Central memory CD8-positive, alpha-beta T cell (primary cell): ENCODE results near the gene ITPKC.

ENCODE experiments used
- ATAC-seq: fragments of 150-1000 bp; cut with Tn5 transposase; replicated peaks from 2 replicates; pipeline ENCODE4 v1.10.0; 2022; ENCODE audit warnings: mild to moderate bottlenecking, moderate FRiP score, moderate number of reproducible peaks; ENCODE audit not compliant: poor library complexity, severe bottlenecking; ENCODE audit errors: extremely low read depth
- DNase-seq, 2 donors: peaks; one replicate each; pipeline ENCODE4 v3.0.0; 2021; ENCODE audit warnings: low spot score in 2 of 2
- H3K27ac Mint-ChIP-seq: one replicate; pipeline ENCODE4 v1.8.0; 2022; ENCODE audit warnings: low read depth, mild to moderate bottlenecking, moderate library complexity, mixed read lengths
- H3K27me3 Mint-ChIP-seq: one replicate; pipeline ENCODE4 v1.8.0; 2022; ENCODE audit warnings: mixed read lengths
- H3K36me3 Mint-ChIP-seq: one replicate; pipeline ENCODE4 v1.8.0; 2022; ENCODE audit warnings: mild to moderate bottlenecking, moderate library complexity, mixed read lengths; ENCODE audit not compliant: insufficient read depth
- H3K4me1 Mint-ChIP-seq: one replicate; pipeline ENCODE4 v1.8.0; 2022; ENCODE audit warnings: mixed read lengths
- H3K4me3 Mint-ChIP-seq: one replicate; pipeline ENCODE4 v1.8.0; 2022; ENCODE audit warnings: mild to moderate bottlenecking, moderate library complexity, mixed read lengths
- H3K9me3 Mint-ChIP-seq: one replicate; pipeline ENCODE4 v1.8.0; 2022; ENCODE audit warnings: mixed read lengths

Gene ITPKC

DNA sequence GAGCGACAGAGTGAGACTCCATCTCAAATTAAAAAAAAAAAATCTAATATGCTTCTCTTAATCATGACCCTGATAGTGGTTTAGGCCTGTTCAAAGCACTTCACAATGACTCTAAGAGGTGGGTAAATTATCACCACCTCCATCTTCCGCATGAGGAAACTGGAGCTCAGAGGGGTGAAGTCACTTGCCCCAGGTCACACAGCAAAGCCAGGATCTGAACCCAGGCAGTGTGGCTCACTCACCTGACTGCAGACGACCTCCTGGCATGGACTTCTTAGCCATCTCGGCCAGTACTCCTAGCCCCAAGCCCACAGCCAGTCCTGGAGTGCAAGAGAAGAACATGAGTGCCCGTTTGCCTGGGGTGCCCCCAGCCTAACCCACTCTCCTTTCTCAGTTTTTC is 7.1 kb upstream of the ITPKC start:
- DNase-seq, result no peak
- Mint-ChIP-seq H3K9me3 (no peaks in the 10 kb centered on the region), H3K27ac (no peak overlapping the region), H3K4me3 (no peak overlapping the region), H3K27me3 (no peaks in the 10 kb centered on the region), H3K4me1 (peaks cover 19% of the 10 kb centered on the region), H3K36me3 (peaks cover 48% of the 10 kb centered on the region)
- no peak for ATAC-seq

GRCh38 chr19:40713939-40714338 is 3.0 kb upstream of the ITPKC start:
- H3K4me1 Mint-ChIP-seq, result peaks cover 47% of the 10 kb centered on the region
- peak overlapping the region; percentile 95 for H3K27ac Mint-ChIP-seq
- H3K9me3 Mint-ChIP-seq, result no peaks in the 10 kb centered on the region
- H3K27me3 Mint-ChIP-seq, result no peaks in the 10 kb centered on the region
- DNase-seq (no peak), ATAC-seq (no peak)
- H3K36me3 Mint-ChIP-seq, result peaks cover 49% of the 10 kb centered on the region
- peak overlapping the region; percentile 84 for H3K4me3 Mint-ChIP-seq

DNA sequence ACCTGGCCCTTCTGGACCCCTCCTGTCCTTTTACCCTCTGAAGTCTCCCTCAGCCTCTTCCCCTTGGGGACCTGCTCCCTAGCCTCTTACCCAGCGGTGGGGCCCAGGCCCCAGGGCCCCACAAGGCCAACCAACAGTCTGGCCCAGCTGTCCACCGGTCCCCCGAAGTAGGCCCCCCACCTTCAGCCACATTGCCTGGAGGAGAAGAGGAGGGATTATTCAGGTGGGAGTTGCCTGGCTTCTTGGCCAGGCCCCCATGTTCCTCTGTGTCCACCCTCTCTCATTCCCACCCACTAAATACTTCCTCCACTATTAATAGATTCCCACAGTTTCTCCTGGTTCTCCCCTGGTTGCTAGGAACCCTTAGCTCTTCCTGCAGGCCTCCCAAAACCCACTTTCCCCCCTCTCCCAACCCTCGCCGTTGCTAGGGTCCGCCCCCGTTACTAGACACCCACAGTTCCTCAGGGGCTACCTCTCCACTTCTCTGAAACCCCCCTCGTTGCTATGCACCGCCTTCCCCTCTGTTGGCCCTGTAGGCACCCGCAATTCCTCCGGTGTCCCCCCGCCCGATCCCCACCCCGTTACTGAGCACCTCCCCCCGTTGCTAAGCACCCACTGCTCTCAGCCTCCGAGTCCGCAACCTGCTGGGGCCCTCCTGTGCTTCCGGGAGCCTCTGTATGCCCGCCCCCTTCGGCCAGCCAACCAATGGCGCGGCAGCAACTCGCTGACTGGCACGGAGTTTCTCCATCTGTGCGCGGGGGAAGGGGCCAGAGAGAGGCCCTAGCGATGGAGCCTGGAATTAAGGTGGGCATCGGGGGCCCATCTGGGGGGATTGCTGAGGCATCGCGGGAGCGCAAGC is 2.2 kb upstream of the ITPKC start:
- Mint-ChIP-seq H3K9me3 (no peaks in the 10 kb centered on the region), H3K4me3 (peak overlapping the region; percentile 84), H3K36me3 (peaks cover 42% of the 10 kb centered on the region), H3K4me1 (peaks cover 55% of the 10 kb centered on the region), H3K27me3 (no peaks in the 10 kb centered on the region), H3K27ac (peak overlapping the region; percentile 95)
- DNase-seq (peak; percentile 87 to 91), ATAC-seq (peak; percentile 71)

DNA sequence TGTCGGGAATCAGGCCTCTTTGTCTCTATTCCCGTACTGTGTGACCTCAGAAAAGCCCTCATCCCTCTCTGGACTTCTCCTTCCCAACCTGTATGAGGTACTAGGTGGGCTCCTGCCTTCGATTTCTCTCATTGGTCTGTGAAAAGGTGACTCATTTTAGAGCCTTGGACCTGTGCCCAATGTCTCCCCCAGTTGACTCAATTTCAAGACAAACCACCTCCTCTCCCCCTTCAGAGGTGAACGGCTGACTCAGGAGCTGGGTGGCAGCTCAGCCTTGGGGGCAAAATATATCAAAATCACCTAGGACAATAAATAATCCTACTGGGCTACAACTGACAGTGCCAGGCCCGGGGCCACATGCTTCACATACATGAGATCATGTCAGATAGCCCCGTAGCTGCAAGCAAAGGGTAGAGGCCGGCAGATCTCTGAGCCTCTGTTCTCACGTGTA is 856 bp upstream of the ITPKC start:
- Mint-ChIP-seq H3K4me1 (peaks cover 69% of the 10 kb centered on the region), H3K27me3 (no peaks in the 10 kb centered on the region), H3K36me3 (peaks cover 39% of the 10 kb centered on the region), H3K4me3 (peak overlapping the region; percentile 84), H3K9me3 (no peaks in the 10 kb centered on the region), H3K27ac (peak overlapping the region; percentile 95)
- no peak for ATAC-seq
- DNase-seq, result no peak

DNA sequence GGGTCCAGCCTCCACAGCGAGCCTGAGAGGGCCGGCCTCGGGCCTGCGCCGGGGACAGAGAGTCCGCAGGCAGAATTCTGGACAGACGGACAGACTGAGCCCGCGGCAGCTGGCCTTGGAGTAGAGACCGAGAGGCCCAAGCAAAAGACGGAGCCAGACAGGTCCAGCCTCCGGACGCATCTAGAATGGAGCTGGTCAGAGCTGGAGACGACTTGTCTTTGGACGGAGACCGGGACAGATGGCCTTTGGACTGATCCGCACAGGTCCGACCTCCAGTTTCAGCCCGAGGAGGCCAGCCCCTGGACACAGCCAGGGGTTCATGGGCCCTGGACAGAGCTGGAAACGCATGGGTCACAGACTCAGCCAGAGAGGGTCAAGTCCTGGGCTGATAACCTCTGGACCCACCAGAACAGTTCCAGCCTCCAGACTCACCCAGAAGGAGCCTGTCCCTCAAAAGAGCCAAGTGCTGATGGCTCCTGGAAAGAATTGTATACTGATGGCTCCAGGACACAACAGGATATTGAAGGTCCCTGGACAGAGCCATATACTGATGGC is 490 bp downstream of the ITPKC start:
- Mint-ChIP-seq H3K27me3 (no peaks in the 10 kb centered on the region), H3K4me1 (peaks cover 70% of the 10 kb centered on the region), H3K9me3 (no peaks in the 10 kb centered on the region), H3K27ac (peak overlapping the region; percentile 95), H3K36me3 (peaks cover 36% of the 10 kb centered on the region), H3K4me3 (peak overlapping the region; percentile 84)
- DNase-seq (no peak), ATAC-seq (no peak)

GRCh38 chr19:40717880-40718773 is 1.2 kb downstream of the ITPKC start:
- peaks cover 33% of the 10 kb centered on the region for H3K36me3 Mint-ChIP-seq
- H3K4me3 Mint-ChIP-seq, result peak overlapping the region; percentile 84
- ATAC-seq (no peak), DNase-seq (no peak)
- peak overlapping the region; percentile 95 for H3K27ac Mint-ChIP-seq
- H3K27me3 Mint-ChIP-seq, result no peaks in the 10 kb centered on the region
- peaks cover 75% of the 10 kb centered on the region for H3K4me1 Mint-ChIP-seq
- no peaks in the 10 kb centered on the region for H3K9me3 Mint-ChIP-seq

- H3K4me3 Mint-ChIP-seq, result peak overlapping the region; percentile 84
- no peak for DNase-seq
- H3K36me3 Mint-ChIP-seq, result peaks cover 32% of the 10 kb centered on the region
- peaks cover 79% of the 10 kb centered on the region for H3K4me1 Mint-ChIP-seq
- ATAC-seq, result no peak
- H3K9me3 Mint-ChIP-seq, result no peaks in the 10 kb centered on the region
- H3K27me3 Mint-ChIP-seq, result no peaks in the 10 kb centered on the region
- H3K27ac Mint-ChIP-seq, result peak overlapping the region; percentile 94
Observed at GRCh38 chr19:40718774-40719391, 2.0 kb downstream of the ITPKC start.

DNA sequence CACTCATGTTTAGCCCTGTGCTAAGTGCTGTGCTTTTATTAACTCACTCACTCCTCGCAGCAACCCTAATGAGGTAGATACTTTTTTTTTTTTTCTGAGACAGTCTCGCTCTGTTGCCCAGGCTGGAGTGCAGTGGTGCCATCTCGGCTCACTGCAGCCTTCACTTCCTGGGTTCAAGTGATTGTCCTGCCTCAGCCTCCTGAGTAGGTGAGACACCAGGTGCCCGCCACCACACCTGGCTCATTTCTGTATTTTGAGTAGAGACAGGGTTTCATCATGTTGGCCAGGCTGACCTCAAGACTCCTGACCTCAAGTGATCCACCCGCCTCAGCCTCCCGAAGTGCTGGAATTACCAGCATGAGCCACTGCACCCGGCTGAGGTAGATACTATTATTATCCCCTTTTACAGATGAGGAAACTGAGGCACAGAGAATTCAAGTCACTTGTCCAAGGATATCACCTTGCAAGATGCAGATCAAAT is 2.5 kb downstream of the ITPKC start:
- H3K4me3 Mint-ChIP-seq, result peak overlapping the region; percentile 84
- peaks cover 30% of the 10 kb centered on the region for H3K36me3 Mint-ChIP-seq
- no peaks in the 10 kb centered on the region for H3K9me3 Mint-ChIP-seq
- H3K4me1 Mint-ChIP-seq, result peaks cover 79% of the 10 kb centered on the region
- peak overlapping the region; percentile 94 for H3K27ac Mint-ChIP-seq
- no peak for ATAC-seq
- no peaks in the 10 kb centered on the region for H3K27me3 Mint-ChIP-seq
- no peak for DNase-seq

DNA sequence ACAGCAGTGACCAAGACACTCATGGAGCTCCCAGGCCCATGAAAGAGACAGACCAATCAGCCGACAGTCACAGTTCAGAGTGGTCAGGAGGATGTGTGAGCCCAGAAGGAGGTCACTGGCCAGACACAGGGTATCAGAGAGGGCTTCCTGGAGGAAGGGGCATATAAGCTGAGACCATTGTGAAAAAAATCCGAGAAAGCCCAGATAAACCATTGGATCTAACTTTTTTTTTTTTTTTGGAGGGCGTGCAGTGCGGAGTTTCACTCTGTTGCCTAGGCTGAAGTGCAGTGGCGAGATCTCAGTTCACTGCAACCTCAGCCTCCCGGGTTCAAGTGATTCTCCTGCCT is 4.2 kb downstream of the ITPKC start:
- H3K4me3 Mint-ChIP-seq, result peak overlapping the region; percentile 84
- no peak for ATAC-seq
- peak overlapping the region; percentile 84 for H3K27ac Mint-ChIP-seq
- H3K9me3 Mint-ChIP-seq, result no peaks in the 10 kb centered on the region
- DNase-seq, result no peak
- peaks cover 65% of the 10 kb centered on the region for H3K4me1 Mint-ChIP-seq
- no peaks in the 10 kb centered on the region for H3K27me3 Mint-ChIP-seq
- H3K36me3 Mint-ChIP-seq, result peaks cover 20% of the 10 kb centered on the region

DNA sequence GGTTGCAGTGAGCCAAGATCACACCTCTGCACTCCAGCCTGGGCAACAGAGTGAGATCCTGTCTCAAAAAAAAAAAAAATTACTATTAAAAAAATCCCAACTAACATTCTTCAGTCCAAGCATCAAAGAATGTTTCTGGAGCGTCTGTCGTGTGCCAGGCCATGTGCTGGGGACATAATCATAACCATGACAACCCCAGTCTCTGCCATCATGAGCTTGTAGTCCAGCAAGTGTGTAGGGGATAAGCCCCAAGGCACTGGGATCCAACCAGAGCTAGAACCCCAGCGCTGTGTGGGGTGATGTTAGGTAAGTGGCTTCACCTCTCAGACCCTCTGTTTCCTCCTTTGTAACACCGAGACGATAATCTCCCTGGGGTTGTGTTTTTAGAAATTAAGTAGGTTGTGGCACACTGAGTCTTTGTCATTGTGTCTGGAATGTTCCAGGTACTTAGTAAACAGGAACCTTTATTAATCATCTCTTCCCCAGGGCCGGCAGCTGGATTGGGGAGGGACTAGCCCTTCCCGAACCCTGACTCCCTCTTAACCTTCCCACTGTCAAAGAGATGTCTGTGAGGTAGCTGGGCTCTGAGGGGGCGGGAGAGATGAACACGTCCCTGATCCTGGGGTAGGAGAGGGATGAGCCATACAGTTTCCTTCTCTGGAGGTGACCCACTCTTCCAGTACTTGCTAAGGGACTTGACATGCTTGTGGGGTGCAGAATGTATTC is 5.2 kb downstream of the ITPKC start:
- Mint-ChIP-seq H3K4me3 (no peak overlapping the region), H3K9me3 (no peaks in the 10 kb centered on the region), H3K27ac (no peak overlapping the region), H3K4me1 (peaks cover 59% of the 10 kb centered on the region), H3K27me3 (no peaks in the 10 kb centered on the region), H3K36me3 (peaks cover 19% of the 10 kb centered on the region)
- no peak for ATAC-seq
- DNase-seq, result no peak

DNA sequence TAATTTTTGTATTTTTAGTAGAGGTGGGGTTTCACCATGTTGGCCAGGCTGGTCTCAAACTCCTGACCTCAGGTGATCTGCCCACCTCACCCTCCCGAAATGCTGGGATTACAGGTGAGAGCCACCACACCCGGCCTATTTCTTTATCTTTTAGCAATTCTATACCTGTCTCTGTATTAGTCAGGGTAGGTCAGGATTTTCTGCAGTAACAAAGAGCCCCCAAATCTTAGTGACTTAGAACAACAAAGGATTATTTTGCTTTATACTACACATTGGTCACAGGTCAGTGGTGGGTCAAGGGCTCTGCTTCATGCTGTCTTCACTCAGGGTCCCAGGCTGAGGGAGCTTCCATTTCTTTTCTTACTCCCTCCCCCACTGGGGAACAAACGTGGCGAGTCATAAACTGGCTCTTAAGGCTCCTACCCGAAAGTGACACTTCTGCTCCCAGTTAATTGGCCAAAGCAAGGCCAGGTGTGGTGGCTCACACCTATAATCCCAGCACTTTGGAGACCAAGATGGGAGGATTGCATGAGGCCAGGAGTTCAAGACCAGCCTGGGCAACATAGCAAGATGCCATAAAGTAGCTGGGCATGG is 6.8 kb downstream of the ITPKC start:
- Mint-ChIP-seq H3K4me1 (peaks cover 51% of the 10 kb centered on the region), H3K4me3 (no peak overlapping the region), H3K27me3 (no peaks in the 10 kb centered on the region), H3K36me3 (peaks cover 19% of the 10 kb centered on the region), H3K9me3 (no peaks in the 10 kb centered on the region), H3K27ac (peak overlapping the region; percentile 50)
- ATAC-seq (no peak), DNase-seq (no peak)
